B cell (primary cell): ENCODE data around the gene CENPV. TPM values are rescaled to one million over a fixed set of nuclear protein-coding genes. Genes with fewer than 3 reads are reported as not detected.

Experiments used
- ATAC-seq: fragments of 200-7000 bp; cut with Tn5 transposase; one replicate; pipeline ENCODE4 v1.10.0; 2021; ENCODE audit warnings: low read depth, mild to moderate bottlenecking, moderate number of reproducible peaks, moderate library complexity
- CTCF ChIA-PET: fragments of 350-600 bp; sonication (Branson Sonifier 250); formaldehyde crosslinking; loops from one replicate; lab custom pipeline; 2021; ENCODE audit warnings: antibody characterized with exemption, inconsistent platforms; lab: Charles Lee
- POLR2A ChIA-PET: fragments of 350-600 bp; sonication (Branson Sonifier 250); formaldehyde crosslinking; loops from one replicate; lab custom pipeline; 2021; ENCODE audit warnings: antibody characterized with exemption; lab: Charles Lee
- DNase-seq: peaks from one replicate; pipeline ENCODE4 v3.0.0; 2013
- H2AFZ ChIP-seq: 2 replicates; pipeline ENCODE4 v1.6.1; 2012; ENCODE audit warnings: mild to moderate bottlenecking, low read depth, low read length; ENCODE audit not compliant: insufficient read depth, poor library complexity, severe bottlenecking
- H3K27ac ChIP-seq, 2 donors: 1 replicate in 1 of 2; 2 replicates in 1 of 2; pipeline ENCODE4 v1.5.1; 2012 to 2013; ENCODE audit warnings: low read length in 2 of 2, mild to moderate bottlenecking in 2 of 2, moderate library complexity in 1 of 2
- H3K27me3 ChIP-seq, 4 experiments: fragments of 200-600 bp in 1 of 4; sonication (generic) in 1 of 4; replicated peaks in 1 of 4; 1 replicate in 2 of 4; 2 replicates in 2 of 4; pipeline versions ENCODE4 v1.6.1 to v1.7.0; 2013 to 2016; ENCODE audit warnings: low read length in 3 of 4, mild to moderate bottlenecking in 2 of 4, mixed read lengths in 1 of 4, moderate library complexity in 1 of 4; ENCODE audit not compliant: insufficient read depth in 4 of 4, control insufficient read depth in 3 of 4; ENCODE audit errors: control extremely low read depth in 1 of 4
- H3K36me3 ChIP-seq, 2 experiments: replicated peaks in 1 of 2; 1 replicate in 1 of 2; 2 replicates in 1 of 2; pipeline versions ENCODE4 v1.6.1 to v1.7.1; 2013; ENCODE audit warnings: low read length in 1 of 2; ENCODE audit not compliant: insufficient read depth in 2 of 2, control insufficient read depth in 1 of 2; ENCODE audit errors: control extremely low read depth in 1 of 2, extremely low read depth in 1 of 2
- H3K4me1 ChIP-seq, 2 donors: fragments of 200-600 bp in 1 of 2; sonication (generic) in 1 of 2; 1 replicate in 1 of 2; 2 replicates in 1 of 2; pipeline versions ENCODE4 v1.5.1 to v1.6.1; 2013 to 2017; ENCODE audit warnings: low read length in 2 of 2; ENCODE audit not compliant: control insufficient read depth in 2 of 2, insufficient read depth in 2 of 2
- H3K4me2 ChIP-seq: replicated peaks from 2 replicates; pipeline ENCODE3; 2012; ENCODE audit warnings: mild to moderate bottlenecking, low read depth, low read length; ENCODE audit not compliant: poor library complexity, severe bottlenecking
- H3K4me3 ChIP-seq, 5 experiments: fragments of 200-600 bp in 1 of 5; sonication (generic) in 1 of 5; 1 replicate in 3 of 5; 2 replicates in 2 of 5; pipeline versions ENCODE4 v1.5.1 to v1.7.0; 2011 to 2016; ENCODE audit warnings: low read length in 4 of 5, mild to moderate bottlenecking in 4 of 5, low read depth in 2 of 5, control low read depth in 1 of 5, moderate library complexity in 1 of 5; ENCODE audit not compliant: insufficient read depth in 1 of 5; ENCODE audit errors: control extremely low read depth in 1 of 5, extremely low read depth in 1 of 5
- H3K79me2 ChIP-seq: fragments of 200-600 bp; sonication (generic); one replicate; pipeline ENCODE4 v1.6.0; 2016; ENCODE audit warnings: low read length; ENCODE audit not compliant: control insufficient read depth, insufficient read depth
- H3K9ac ChIP-seq: fragments of 200-600 bp; sonication (generic); 2 replicates; pipeline ENCODE4 v1.6.1; 2017; ENCODE audit warnings: mild to moderate bottlenecking, low read length, moderate library complexity
- H3K9me3 ChIP-seq, 3 donors: one replicate each; pipeline versions ENCODE4 v1.6.1 to v1.7.1; 2013; ENCODE audit warnings: low read length in 2 of 3; ENCODE audit not compliant: control insufficient read depth in 2 of 3, insufficient read depth in 1 of 3; ENCODE audit errors: control extremely low read depth in 1 of 3
- H4K20me1 ChIP-seq: 2 replicates; pipeline ENCODE4 v1.6.0; 2012; ENCODE audit warnings: mild to moderate bottlenecking, low read length; ENCODE audit not compliant: insufficient read depth, control insufficient read depth, poor library complexity, severe bottlenecking
- H3K27ac Mint-ChIP-seq: one replicate; pipeline ENCODE4 v1.8.0; 2021; ENCODE audit warnings: mixed read lengths
- H3K27me3 Mint-ChIP-seq: one replicate; pipeline ENCODE4 v1.8.0; 2021; ENCODE audit warnings: mixed read lengths
- H3K4me1 Mint-ChIP-seq: one replicate; pipeline ENCODE4 v1.8.0; 2021; ENCODE audit warnings: mixed read lengths
- H3K4me3 Mint-ChIP-seq: one replicate; pipeline ENCODE4 v1.8.0; 2021; ENCODE audit warnings: mixed read lengths
- H3K9me3 Mint-ChIP-seq: one replicate; pipeline ENCODE4 v1.8.0; 2022; ENCODE audit warnings: mixed read lengths; ENCODE audit not compliant: insufficient read depth
- CTCF ChIP-seq: fragments of 200-600 bp; IDR thresholded peaks from one replicate; pipeline ENCODE4 v1.8.0; 2022; ENCODE audit warnings: antibody characterized with exemption, mild to moderate bottlenecking
- EZH2 ChIP-seq: IDR thresholded peaks from 2 replicates; pipeline ENCODE4 v1.6.1; 2012; ENCODE audit warnings: borderline replicate concordance, low read depth, mild to moderate bottlenecking, moderate library complexity, low read length; ENCODE audit not compliant: insufficient read depth, poor library complexity, severe bottlenecking
- WGBS: methylation state at CpG from one replicate; pipeline ENCODE4 v1.1.5; 2013; ENCODE audit warnings: missing lambda C conversion rate; ENCODE audit not compliant: insufficient coverage; 5-methylcytosine and 5-hydroxymethylcytosine counted together
- intact Hi-C: fragments of 100-400 bp; cut with micrococcal nuclease; formaldehyde crosslinking; loops from one replicate; pipeline ENCODE4 v1.10.0; 2022
- polyA plus RNA-seq: library from polyadenylated mRNA; depleted of rRNA; stranded (reverse); fragments of >200 nt; gene quantifications from 2 replicates; pipeline ENCODE4 v1.2.3, GENCODE V29; 2012
- total RNA-seq, 2 donors: library from RNA; stranded (reverse); fragments of 120-200 nt in 1 of 2; gene quantifications; 1 replicate in 1 of 2; 2 replicates in 1 of 2; pipeline versions ENCODE4 v1.2.3 to v1.2.4, GENCODE V29; 2013 to 2022

CENPV gene
- total and polyA plus RNA-seq, 2 donors (not counting 1 experiment from before 2014, with no cell fraction given) = 15.8 to 28.1 TPM

DNA sequence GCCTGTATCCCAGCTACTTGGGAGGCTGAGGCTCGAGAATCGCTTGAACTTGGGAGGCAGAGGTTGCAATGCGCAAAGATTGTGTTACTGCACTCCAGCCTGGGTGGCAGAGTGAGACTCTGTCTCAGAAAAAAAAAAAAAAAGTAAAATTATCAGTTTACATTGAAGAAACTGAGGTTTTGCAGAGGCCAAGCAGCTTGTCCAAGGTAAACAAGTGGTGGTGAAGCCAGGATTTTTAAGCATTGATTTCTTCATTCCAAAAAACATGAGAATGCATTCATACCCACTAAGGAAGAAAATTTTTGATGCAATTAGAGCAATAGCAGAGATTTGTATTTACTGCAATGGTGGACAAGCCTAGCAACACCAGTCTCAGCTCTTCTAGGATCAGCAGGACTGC, 52.7 kb downstream of the CENPV start:
- H3K27ac ChIP-seq = no peak overlapping the region
- H3K36me3 ChIP-seq = peaks cover 0 to 16% of the 10 kb centered on the region in 2 experiments
- H3K4me1 ChIP-seq = peaks cover 0 to 7% of the 10 kb centered on the region in 2 donors
- no peak overlapping the region for H3K9ac ChIP-seq
- Mint-ChIP-seq H3K27ac (no peak overlapping the region), H3K9me3 (no peaks in the 10 kb centered on the region), H3K27me3 (no peaks in the 10 kb centered on the region), H3K4me1 (peaks cover 3% of the 10 kb centered on the region), H3K4me3 (no peak overlapping the region)
- H2AFZ ChIP-seq = no peak overlapping the region
- ChIA-PET CTCF (interaction anchor here (0.6 kb wide), 2 partner anchors 67 to 1340 kb away, joined by 3 to 6 read pairs; no protein-coding TSS in a partner anchor), POLR2A (no interaction called here)
- DNase-seq (no peak), ATAC-seq (no peak)
- intact Hi-C loops = no loop called here
- WGBS = 100% methylated on average over 3 of the region's 3 CpGs
- no peak overlapping the region for H3K4me2 ChIP-seq
- TF ChIP-seq CTCF (no peak), EZH2 (no peak)
- no peaks in the 10 kb centered on the region for H3K27me3 ChIP-seq
- no peak overlapping the region for H3K4me3 ChIP-seq
- H4K20me1 ChIP-seq = no peaks in the 10 kb centered on the region
- no peaks in the 10 kb centered on the region for H3K79me2 ChIP-seq
- H3K9me3 ChIP-seq = no peaks in the 10 kb centered on the region

GRCh38 chr17:16298140-16298662, 55.1 kb downstream of the CENPV start:
- ChIA-PET CTCF (interaction anchor here (0.9 kb wide), 1 partner anchor 65 kb away, joined by 3 read pairs; no protein-coding TSS in a partner anchor), POLR2A (no interaction called here)
- Histone ChIP-seq H3K9me3 (no peaks in the 10 kb centered on the region), H3K4me2 (no peak overlapping the region), H3K27me3 (no peaks in the 10 kb centered on the region), H3K79me2 (peaks cover 14% of the 10 kb centered on the region), H4K20me1 (no peaks in the 10 kb centered on the region), H3K27ac (no peak overlapping the region), H3K4me1 (no peaks in the 10 kb centered on the region), H3K36me3 (peaks cover 0 to 12% of the 10 kb centered on the region in 2 experiments), H3K9ac (no peak overlapping the region), H3K4me3 (no peak overlapping the region), H2AFZ (no peak overlapping the region)
- no peaks in the 10 kb centered on the region for H3K27me3 Mint-ChIP-seq
- WGBS = 100% methylated on average over 1 of the region's 1 CpG
- peaks cover 5% of the 10 kb centered on the region for H3K4me1 Mint-ChIP-seq
- ATAC-seq (no peak), DNase-seq (no peak)
- H3K4me3 Mint-ChIP-seq = no peak overlapping the region
- intact Hi-C loops = no loop called here
- TF ChIP-seq CTCF (no peak), EZH2 (no peak)
- no peak overlapping the region for H3K27ac Mint-ChIP-seq
- H3K9me3 Mint-ChIP-seq = no peaks in the 10 kb centered on the region
